A549 (cell line): ENCODE data around the gene MACF1. TPM values are rescaled to one million over a fixed set of nuclear protein-coding genes. Genes with fewer than 3 reads are reported as not detected.

ENCODE experiments used
- ATAC-seq, 2 experiments: fragments of 200-7000 bp in 1 of 2; fragments of >200 bp in 1 of 2; cut with Nextera tagmentation in 1 of 2; cut with Tn5 transposase in 1 of 2; 3 replicates each; pipeline versions ENCODE4 v1.8.0 to v1.9.1; 2018 to 2020; ENCODE audit warnings: mild to moderate bottlenecking in 1 of 2, moderate library complexity in 1 of 2
- CTCF ChIA-PET: fragments of 300-600 bp; sonication (Branson Sonifier 250); formaldehyde crosslinking; extraction: SDS; loops from one replicate; lab custom pipeline; 2021; ENCODE audit warnings: antibody characterized with exemption, inconsistent platforms; lab: Yijun Ruan, JAX
- POLR2A ChIA-PET: fragments of 350-600 bp; formaldehyde crosslinking; extraction: SDS; loops from one replicate; lab custom pipeline; 2021; ENCODE audit warnings: antibody characterized with exemption, inconsistent platforms; lab: Yijun Ruan, JAX
- DNase-seq, 2 experiments: peaks; one replicate each; pipeline versions ENCODE4 v3.0.0 to v3.0.0-alpha.2; 2011 to 2016; ENCODE audit warnings: low read depth in 1 of 2, low spot score in 1 of 2
- FAIRE-seq: peaks from 2 replicates; lab custom pipeline; 2011; peaks lifted over from hg19 to GRCh38; lab: Jason Lieb, UNC
- H3K27ac ChIP-seq, 2 experiments: fragments of >200 bp; sonication (Bioruptor Twin); formaldehyde crosslinking; 3 replicates each; pipeline ENCODE4 v1.5.1; 2016 to 2017
- H3K4me1 ChIP-seq: fragments of >200 bp; sonication (Bioruptor Twin); formaldehyde crosslinking; 3 replicates; pipeline ENCODE4 v1.6.1; 2016
- H3K4me2 ChIP-seq: fragments of >200 bp; sonication (Bioruptor Twin); formaldehyde crosslinking; 3 replicates; pipeline ENCODE4 v1.6.1; 2016
- H3K4me3 ChIP-seq: fragments of >200 bp; sonication (Bioruptor Twin); formaldehyde crosslinking; 3 replicates; pipeline ENCODE4 v1.5.1; 2016
- H3K9me3 ChIP-seq: fragments of >200 bp; sonication (Bioruptor Twin); formaldehyde crosslinking; 3 replicates; pipeline ENCODE4 v1.6.1; 2016
- CEBPB ChIP-seq, 2 experiments: fragments of >200 bp in 1 of 2; sonication (Bioruptor Twin) in 1 of 2; formaldehyde crosslinking in 1 of 2; IDR thresholded peaks; 2 replicates each; pipeline ENCODE4 v1.6.1; 2012 to 2016
- E2F6 ChIP-seq: IDR thresholded peaks from 2 replicates; pipeline ENCODE4 v1.6.1; 2012; ENCODE audit warnings: low read depth, borderline replicate concordance
- EHF ChIP-seq: fragments of 250-450 bp; sonication (Bioruptor Pico); IDR thresholded peaks from 2 replicates; pipeline ENCODE4 v1.5.0; 2020; ENCODE audit warnings: mild to moderate bottlenecking
- EP300 ChIP-seq, 2 experiments: fragments of >200 bp; sonication (Bioruptor Twin); formaldehyde crosslinking; IDR thresholded peaks; 2 replicates in 1 of 2; 3 replicates in 1 of 2; pipeline ENCODE4 v1.6.1; 2016 to 2017
- ESRRA ChIP-seq: fragments of 150-350 bp; IDR thresholded peaks from 2 replicates; pipeline ENCODE4 v1.6.1; 2014; ENCODE audit warnings: mild to moderate bottlenecking, low read length, borderline replicate concordance
- FOSB ChIP-seq: fragments of 250-450 bp; sonication (Bioruptor Pico); IDR thresholded peaks from 2 replicates; pipeline ENCODE4 v1.5.0; 2020; ENCODE audit warnings: mild to moderate bottlenecking, moderate library complexity
- HOXB5 ChIP-seq: fragments of 250-450 bp; sonication (Bioruptor Pico); IDR thresholded peaks from 2 replicates; pipeline ENCODE4 v1.5.0; 2020; ENCODE audit warnings: mild to moderate bottlenecking, moderate library complexity
- JUN ChIP-seq, 2 experiments: fragments of >200 bp; sonication (Bioruptor Twin); formaldehyde crosslinking; IDR thresholded peaks; 2 replicates in 1 of 2; 3 replicates in 1 of 2; pipeline ENCODE4 v1.6.1; 2016 to 2017
- MAX ChIP-seq: IDR thresholded peaks from 2 replicates; pipeline ENCODE4 v1.6.1; 2012
- MYC ChIP-seq: IDR thresholded peaks from 2 replicates; pipeline ENCODE4 v1.6.1; 2012; ENCODE audit warnings: mild to moderate bottlenecking, inconsistent platforms, low read length, improper control_type of control experiment, borderline replicate concordance
- PBX3 ChIP-seq: IDR thresholded peaks from 2 replicates; pipeline ENCODE4 v1.6.1; 2012
- POLR2AphosphoS2 ChIP-seq: conservative IDR thresholded peaks from 2 replicates; pipeline ENCODE4 v1.6.1; 2012; ENCODE audit warnings: low read length, improper control_type of control experiment, inconsistent platforms
- REST ChIP-seq: fragments of 200-600 bp; sonication (generic); IDR thresholded peaks from 2 replicates; pipeline ENCODE4 v1.6.1; 2016; ENCODE audit warnings: antibody characterized with exemption, mild to moderate bottlenecking, moderate library complexity
- RNF2 ChIP-seq: fragments of 200-600 bp; sonication (generic); IDR thresholded peaks from 2 replicates; pipeline ENCODE4 v1.6.1; 2016; ENCODE audit warnings: low read depth, mild to moderate bottlenecking, antibody characterized with exemption, moderate library complexity, borderline replicate concordance
- SMC3 ChIP-seq: fragments of >200 bp; sonication (Bioruptor Twin); formaldehyde crosslinking; IDR thresholded peaks from 3 replicates; pipeline ENCODE4 v1.6.1; 2018; ENCODE audit warnings: inconsistent platforms
- WGBS: methylation state at CpG from one replicate; pipeline ENCODE4 v1.1.6; 2017; ENCODE audit errors: missing lambda C conversion rate; 5-methylcytosine and 5-hydroxymethylcytosine counted together
- polyA plus RNA-seq, 4 experiments: library from polyadenylated mRNA; depleted of rRNA in 3 of 4; stranded (reverse); fragments of >200 nt; fragmentation: RNase III in 1 of 4; extraction: RNeasy Plus Mini Kit Qiagen cat#74134 plus additional on column Dnase treatment in 1 of 4; gene quantifications; 2 replicates in 3 of 4; 3 replicates in 1 of 4; pipeline ENCODE4 v1.2.3, GENCODE V29; 2011 to 2017

Gene MACF1
- polyA plus RNA-seq, 2 of the 4 experiments (the other 2 are of a cell fraction): 45.7 to 64.2 TPM

- ChIA-PET POLR2A (no interaction called here), CTCF (interaction anchor here (0.6 to 2.1 kb wide), 2 partner anchors 10 to 49 kb away, joined by 3 to 6 read pairs; no protein-coding TSS in a partner anchor)
- WGBS: 65% methylated on average over 2 of the region's 2 CpGs
- peak overlapping the region; percentile 73 for H3K4me2 ChIP-seq
- H3K9me3 ChIP-seq: no peaks in the 10 kb centered on the region
- FAIRE-seq (no peak), ATAC-seq (no peak), DNase-seq (no peak)
- peak overlapping the region; percentile 39 to 97; a peak in 5 of 6 replicates for H3K27ac ChIP-seq
- TF ChIP-seq RNF2 (no peak), SMC3 (no peak), MAX (no peak), ESRRA (no peak), E2F6 (no peak), EHF (CRISPR knock-in tag) (no peak), EP300 (IDR thresholded peaks at IDR 0.05) (no peak), HOXB5 (CRISPR knock-in tag) (no peak), MYC (no peak), PBX3 (no peak), POLR2AphosphoS2 (no peak), REST (no peak), JUN (IDR thresholded peaks at IDR 0.05) (no peak)
- H3K4me3 ChIP-seq: no peak overlapping the region
- H3K4me1 ChIP-seq: peaks cover 45% of the 10 kb centered on the region
Measured at GRCh38 chr1:39405358-39405757, 200.9 kb downstream of the MACF1 start.

- ChIA-PET CTCF (interaction anchor here (0.7 to 2.0 kb wide), 6 partner anchors 8 to 309 kb away, joined by 3 to 10 read pairs (median 4); no protein-coding TSS in a partner anchor), POLR2A (interaction anchor here (4.2 kb wide), 1 partner anchor 8 kb away, joined by 30 read pairs; no protein-coding TSS in a partner anchor)
- peaks cover 53% of the 10 kb centered on the region for H3K4me1 ChIP-seq
- TF ChIP-seq CEBPB (IDR thresholded peaks at IDR 0.05) (peak in 1 of 2 experiments; percentile 49; a peak in 1 of 4 replicates), REST (no peak), FOSB (no peak)
- no peak for ATAC-seq
- no peaks in the 10 kb centered on the region for H3K9me3 ChIP-seq
- H3K4me3 ChIP-seq: no peak overlapping the region
- H3K4me2 ChIP-seq: peak overlapping the region; percentile 73
- 61% methylated on average over 7 of the region's 7 CpGs for WGBS
- no peak for FAIRE-seq
- peak overlapping the region; percentile 91 to 97 for H3K27ac ChIP-seq
- DNase-seq: no peak
Measured at GRCh38 chr1:39406533-39407450, 202.3 kb downstream of the MACF1 start.
